ENCODE results near the gene GCN1.

The GCN1 gene

GRCh38 chr12:120103044-120103338 lies 91.5 kb downstream of the GCN1 start:
- DNase-seq (ENCODE audit: low read depth): no peak
- Histone ChIP-seq H3K4me3 (ENCODE audit: low read length) (no peak overlapping the region), H3K9ac (ENCODE audit: low read length) (no peak overlapping the region), H3K36me3 (ENCODE audit: control insufficient read depth, insufficient read depth, low read length, severe bottlenecking) (peaks cover 55% of the 10 kb centered on the region), H3K4me1 (ENCODE audit: control insufficient read depth, insufficient read depth, low read length) (peaks cover 16% of the 10 kb centered on the region), H3K27me3 (replicated peaks; ENCODE audit: control insufficient read depth, insufficient read depth, low read length) (no peaks in the 10 kb centered on the region), H3K9me3 (ENCODE audit: control insufficient read depth, low read length) (no peaks in the 10 kb centered on the region)

DNA sequence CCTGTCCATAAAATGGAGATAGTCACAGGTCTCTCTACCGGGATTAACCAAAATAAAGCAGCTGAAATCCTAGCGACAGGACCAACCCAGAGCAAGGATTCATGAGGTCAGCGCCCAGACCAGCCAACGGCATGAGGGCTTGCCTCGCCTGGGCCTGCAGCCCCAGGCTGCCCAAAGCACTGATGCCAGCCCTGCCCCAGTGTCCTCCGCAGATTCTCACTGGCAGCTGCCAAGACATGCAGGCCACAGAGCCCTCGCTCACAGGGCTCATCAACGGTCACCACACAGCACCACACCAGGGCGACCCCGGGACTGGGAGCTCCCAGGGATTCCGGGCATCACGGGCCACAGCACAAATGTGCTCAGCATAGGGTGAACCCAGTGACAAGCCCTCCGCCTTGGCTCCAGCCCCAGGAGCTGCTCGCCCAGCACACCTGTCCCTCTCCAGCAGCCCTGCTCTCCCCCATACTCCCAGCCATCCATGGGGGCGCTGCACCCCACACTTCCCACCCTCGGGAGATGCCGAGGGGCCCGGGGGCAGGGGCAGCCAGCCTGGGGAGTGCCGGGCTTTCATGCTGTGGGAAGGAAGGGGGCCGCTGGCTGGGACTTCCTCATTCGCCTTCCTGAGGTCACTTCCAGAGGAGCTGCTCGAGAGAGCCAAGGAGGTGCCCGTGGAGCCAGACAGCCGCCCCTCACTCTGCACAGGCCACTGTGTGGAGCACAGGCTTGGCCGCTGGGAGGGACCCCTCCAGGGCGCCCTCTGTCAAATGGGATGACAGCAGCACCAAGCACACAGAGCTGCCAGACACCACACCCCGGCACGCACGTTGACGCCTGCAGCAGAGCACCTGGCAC lies 92.1 kb downstream of the GCN1 start:
- H3K27me3 ChIP-seq (replicated peaks; ENCODE audit: control insufficient read depth, insufficient read depth, low read length): no peaks in the 10 kb centered on the region
- DNase-seq (ENCODE audit: low read depth): no peak
- H3K9ac ChIP-seq (ENCODE audit: low read length): no peak overlapping the region
- peaks cover 14% of the 10 kb centered on the region for H3K4me1 ChIP-seq (ENCODE audit: control insufficient read depth, insufficient read depth, low read length)
- H3K9me3 ChIP-seq (ENCODE audit: control insufficient read depth, low read length): no peaks in the 10 kb centered on the region
- H3K36me3 ChIP-seq (ENCODE audit: control insufficient read depth, insufficient read depth, low read length, severe bottlenecking): peaks cover 58% of the 10 kb centered on the region
- H3K4me3 ChIP-seq (ENCODE audit: low read length): no peak overlapping the region

- Histone ChIP-seq H3K36me3 (ENCODE audit: control insufficient read depth, insufficient read depth, low read length, severe bottlenecking) (peaks cover 60% of the 10 kb centered on the region), H3K27me3 (replicated peaks; ENCODE audit: control insufficient read depth, insufficient read depth, low read length) (no peaks in the 10 kb centered on the region), H3K9me3 (ENCODE audit: control insufficient read depth, low read length) (no peaks in the 10 kb centered on the region), H3K9ac (ENCODE audit: low read length) (no peak overlapping the region), H3K4me3 (ENCODE audit: low read length) (no peak overlapping the region), H3K4me1 (ENCODE audit: control insufficient read depth, insufficient read depth, low read length) (peaks cover 14% of the 10 kb centered on the region)
- DNase-seq (ENCODE audit: low read depth): no peak
Measured at GRCh38 chr12:120101617-120102016, 92.9 kb downstream of the GCN1 start.

GRCh38 chr12:120101182-120101581 lies 93.3 kb downstream of the GCN1 start:
- no peak overlapping the region for H3K9ac ChIP-seq (ENCODE audit: low read length)
- no peaks in the 10 kb centered on the region for H3K27me3 ChIP-seq (replicated peaks; ENCODE audit: control insufficient read depth, insufficient read depth, low read length)
- peaks cover 14% of the 10 kb centered on the region for H3K4me1 ChIP-seq (ENCODE audit: control insufficient read depth, insufficient read depth, low read length)
- DNase-seq (ENCODE audit: low read depth): no peak
- no peaks in the 10 kb centered on the region for H3K9me3 ChIP-seq (ENCODE audit: control insufficient read depth, low read length)
- no peak overlapping the region for H3K4me3 ChIP-seq (ENCODE audit: low read length)
- H3K36me3 ChIP-seq (ENCODE audit: control insufficient read depth, insufficient read depth, low read length, severe bottlenecking): peaks cover 64% of the 10 kb centered on the region

DNA sequence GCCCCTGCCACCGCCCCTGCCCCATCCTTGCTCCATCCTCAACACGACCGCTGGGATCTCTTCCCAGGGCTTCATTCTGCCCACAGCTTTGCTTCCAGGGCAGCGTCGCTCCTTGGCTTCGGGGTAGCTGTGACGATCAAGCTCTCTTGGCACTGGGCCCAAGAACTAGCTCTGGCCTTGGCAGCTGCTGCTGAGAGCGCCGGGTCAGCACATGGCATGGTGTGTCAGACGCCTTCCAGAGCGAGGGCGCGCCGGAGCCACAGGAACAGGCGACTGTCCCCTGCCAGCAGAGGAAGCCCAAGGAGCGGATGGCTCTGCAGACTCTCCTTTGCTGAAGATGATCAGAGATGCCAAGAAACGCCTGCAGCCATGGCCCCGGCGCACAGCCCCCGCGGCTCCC lies 93.9 kb downstream of the GCN1 start:
- peaks cover 70% of the 10 kb centered on the region for H3K36me3 ChIP-seq (ENCODE audit: control insufficient read depth, insufficient read depth, low read length, severe bottlenecking)
- no peak for DNase-seq (ENCODE audit: low read depth)
- peaks cover 14% of the 10 kb centered on the region for H3K4me1 ChIP-seq (ENCODE audit: control insufficient read depth, insufficient read depth, low read length)
- H3K9ac ChIP-seq (ENCODE audit: low read length): no peak overlapping the region
- no peaks in the 10 kb centered on the region for H3K9me3 ChIP-seq (ENCODE audit: control insufficient read depth, low read length)
- H3K4me3 ChIP-seq (ENCODE audit: low read length): no peak overlapping the region
- no peaks in the 10 kb centered on the region for H3K27me3 ChIP-seq (replicated peaks; ENCODE audit: control insufficient read depth, insufficient read depth, low read length)

DNA sequence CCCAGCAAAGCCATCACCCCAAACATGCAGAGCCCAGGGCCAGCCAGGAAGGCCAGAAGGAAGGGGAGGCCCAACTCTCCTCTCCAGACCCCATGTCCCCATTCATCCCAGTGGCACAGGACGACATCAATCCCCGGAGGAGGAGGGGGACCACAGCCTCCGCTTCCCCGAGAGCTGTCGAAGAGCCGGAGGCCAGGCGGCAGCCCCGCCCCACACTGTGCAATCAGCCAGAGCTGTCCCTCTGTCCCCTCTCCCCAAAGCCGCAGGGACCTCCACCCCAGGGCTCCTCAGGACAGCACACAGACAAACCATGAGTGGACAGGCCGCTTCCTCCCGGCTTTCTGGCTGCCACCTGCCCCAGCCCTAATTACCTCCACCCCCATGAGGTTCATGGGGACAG lies 94.8 kb downstream of the GCN1 start:
- Histone ChIP-seq H3K36me3 (ENCODE audit: control insufficient read depth, insufficient read depth, low read length, severe bottlenecking) (peaks cover 68% of the 10 kb centered on the region), H3K9me3 (ENCODE audit: control insufficient read depth, low read length) (no peaks in the 10 kb centered on the region), H3K4me3 (ENCODE audit: low read length) (no peak overlapping the region), H3K4me1 (ENCODE audit: control insufficient read depth, insufficient read depth, low read length) (peaks cover 14% of the 10 kb centered on the region), H3K9ac (ENCODE audit: low read length) (no peak overlapping the region), H3K27me3 (replicated peaks; ENCODE audit: control insufficient read depth, insufficient read depth, low read length) (no peaks in the 10 kb centered on the region)
- DNase-seq (ENCODE audit: low read depth): no peak

DNA sequence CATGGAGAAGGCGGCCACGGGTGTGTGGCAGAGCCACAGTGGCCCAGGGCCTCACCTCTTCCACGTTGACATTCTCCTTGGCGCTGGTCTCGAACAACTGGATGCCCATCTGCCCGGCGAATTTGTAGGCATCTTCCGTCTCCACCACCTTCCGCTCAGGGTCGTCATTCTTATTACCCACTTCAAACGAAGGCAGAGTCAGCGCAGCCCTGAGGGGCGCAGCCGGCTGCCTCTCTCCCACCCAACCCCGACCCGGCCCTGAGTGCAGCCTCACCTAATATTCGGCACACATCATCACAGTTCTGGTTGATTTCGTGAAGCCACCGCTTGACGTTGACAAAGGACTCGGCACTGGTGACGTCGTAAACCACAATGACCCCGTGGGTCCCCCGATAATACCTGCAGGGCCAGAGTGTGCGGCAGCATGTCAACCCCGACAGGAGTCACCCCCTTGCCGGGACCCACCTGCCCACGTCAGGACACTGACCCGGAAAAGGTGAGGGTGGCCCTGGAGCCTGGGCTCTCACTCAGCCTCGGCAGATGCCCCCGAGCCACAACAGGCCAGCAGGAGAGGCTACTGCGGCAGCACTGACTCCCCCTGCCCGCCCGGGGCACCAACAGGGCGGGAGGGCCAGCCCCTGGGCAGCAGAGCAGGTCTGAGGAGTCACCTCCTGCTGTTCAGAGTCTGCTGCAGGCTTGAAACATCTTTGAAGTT lies 95.6 kb downstream of the GCN1 start:
- Histone ChIP-seq H3K4me1 (ENCODE audit: control insufficient read depth, insufficient read depth, low read length) (peaks cover 14% of the 10 kb centered on the region), H3K36me3 (ENCODE audit: control insufficient read depth, insufficient read depth, low read length, severe bottlenecking) (peaks cover 68% of the 10 kb centered on the region), H3K4me3 (ENCODE audit: low read length) (no peak overlapping the region), H3K9ac (ENCODE audit: low read length) (no peak overlapping the region), H3K27me3 (replicated peaks; ENCODE audit: control insufficient read depth, insufficient read depth, low read length) (no peaks in the 10 kb centered on the region), H3K9me3 (ENCODE audit: control insufficient read depth, low read length) (no peaks in the 10 kb centered on the region)
- DNase-seq (ENCODE audit: low read depth): no peak

DNA sequence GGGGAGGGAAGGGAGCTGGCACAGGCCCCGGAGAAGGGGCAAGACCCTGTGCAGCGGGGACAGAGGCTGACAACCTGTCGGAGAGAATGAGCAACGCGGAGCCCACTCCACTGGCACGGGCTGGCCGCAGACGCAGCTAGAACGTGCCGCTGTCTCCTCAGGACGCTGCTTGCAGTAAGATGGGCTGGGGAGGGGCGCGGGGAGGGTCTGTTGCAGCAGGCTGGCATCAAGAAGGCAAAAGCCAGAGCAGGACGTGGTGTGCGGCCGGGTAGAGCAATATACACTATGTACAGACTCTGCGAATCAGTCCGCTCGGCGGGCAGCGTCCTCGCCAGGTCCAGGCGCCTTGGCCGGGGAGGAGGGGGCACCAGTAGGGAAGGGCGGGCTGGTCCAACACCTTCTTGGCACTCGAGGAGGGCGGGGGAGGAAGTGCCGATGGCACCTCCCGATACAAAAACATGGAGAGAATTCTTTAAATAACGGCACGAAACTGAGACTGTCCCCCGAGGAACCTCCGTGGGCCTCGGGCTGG lies 97.8 kb downstream of the GCN1 start:
- peaks cover 54% of the 10 kb centered on the region for H3K36me3 ChIP-seq (ENCODE audit: control insufficient read depth, insufficient read depth, low read length, severe bottlenecking)
- no peaks in the 10 kb centered on the region for H3K9me3 ChIP-seq (ENCODE audit: control insufficient read depth, low read length)
- no peak for DNase-seq (ENCODE audit: low read depth)
- peaks cover 14% of the 10 kb centered on the region for H3K4me1 ChIP-seq (ENCODE audit: control insufficient read depth, insufficient read depth, low read length)
- H3K27me3 ChIP-seq (replicated peaks; ENCODE audit: control insufficient read depth, insufficient read depth, low read length): no peaks in the 10 kb centered on the region
- no peak overlapping the region for H3K4me3 ChIP-seq (ENCODE audit: low read length)
- H3K9ac ChIP-seq (ENCODE audit: low read length): no peak overlapping the region

DNA sequence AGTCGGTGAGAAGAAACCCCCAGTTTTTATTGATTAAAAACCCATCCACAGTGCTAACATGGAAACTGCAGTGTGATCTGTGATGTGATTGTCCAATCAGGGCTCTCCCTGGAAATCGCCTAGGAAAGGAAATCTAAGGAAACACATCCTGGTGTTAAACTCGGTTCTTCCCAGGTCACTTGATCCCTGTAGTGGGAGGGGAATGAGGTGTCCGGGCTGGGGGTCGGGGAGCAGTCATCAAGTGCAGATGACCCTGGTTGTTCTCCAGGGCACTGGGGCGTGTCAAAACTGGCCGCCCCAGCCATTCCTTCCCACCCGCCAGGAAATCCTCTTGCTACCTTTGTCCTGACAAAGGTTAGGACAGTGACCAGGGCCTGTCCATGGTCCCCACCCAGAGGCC lies 98.8 kb downstream of the GCN1 start:
- no peak overlapping the region for H3K4me3 ChIP-seq (ENCODE audit: low read length)

GRCh38 chr12:120095331-120095730 lies 99.2 kb downstream of the GCN1 start:
- peaks cover under 1% of the 10 kb centered on the region for H3K4me1 ChIP-seq (ENCODE audit: control insufficient read depth, insufficient read depth, low read length)

More for the DNA sequence above, 98.8 kb downstream of the GCN1 start:
- Histone ChIP-seq H3K36me3 (ENCODE audit: control insufficient read depth, insufficient read depth, low read length, severe bottlenecking) (peaks cover 55% of the 10 kb centered on the region), H3K4me1 (ENCODE audit: control insufficient read depth, insufficient read depth, low read length) (peaks cover 4% of the 10 kb centered on the region), H3K27me3 (replicated peaks; ENCODE audit: control insufficient read depth, insufficient read depth, low read length) (no peaks in the 10 kb centered on the region), H3K9ac (ENCODE audit: low read length) (no peak overlapping the region), H3K9me3 (ENCODE audit: control insufficient read depth, low read length) (no peaks in the 10 kb centered on the region)
- DNase-seq (ENCODE audit: low read depth): no peak

DNA sequence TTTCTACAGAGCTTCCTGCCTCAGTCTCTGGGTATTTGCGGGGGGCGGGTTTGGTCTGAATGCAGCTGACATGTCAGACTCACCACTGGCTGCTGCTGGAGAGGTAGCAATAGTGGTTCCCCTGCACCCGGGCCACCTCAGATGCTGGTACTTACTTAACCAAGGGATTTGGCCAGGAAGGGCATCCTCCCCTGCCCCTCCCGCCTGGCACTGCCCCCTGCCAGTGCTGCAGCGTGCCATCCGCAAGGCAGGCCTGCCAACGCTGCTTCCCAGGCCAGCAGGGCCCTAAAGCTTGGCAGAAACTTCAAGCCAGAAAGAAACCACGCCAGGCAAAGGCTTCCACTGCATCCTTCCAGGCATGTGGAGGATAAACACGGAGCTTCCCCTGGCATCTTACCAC lies 100.0 kb downstream of the GCN1 start:
- Histone ChIP-seq H3K9ac (ENCODE audit: low read length) (no peak overlapping the region), H3K9me3 (ENCODE audit: control insufficient read depth, low read length) (no peaks in the 10 kb centered on the region), H3K27me3 (replicated peaks; ENCODE audit: control insufficient read depth, insufficient read depth, low read length) (no peaks in the 10 kb centered on the region), H3K4me3 (ENCODE audit: low read length) (no peak overlapping the region), H3K4me1 (ENCODE audit: control insufficient read depth, insufficient read depth, low read length) (no peaks in the 10 kb centered on the region), H3K36me3 (ENCODE audit: control insufficient read depth, insufficient read depth, low read length, severe bottlenecking) (peaks cover 49% of the 10 kb centered on the region)
- no peak for DNase-seq (ENCODE audit: low read depth)

More at GRCh38 chr12:120095331-120095730, 99.2 kb downstream of the GCN1 start:
- no peak overlapping the region for H3K4me3 ChIP-seq (ENCODE audit: low read length)
- H3K27me3 ChIP-seq (replicated peaks; ENCODE audit: control insufficient read depth, insufficient read depth, low read length): no peaks in the 10 kb centered on the region
- peaks cover 54% of the 10 kb centered on the region for H3K36me3 ChIP-seq (ENCODE audit: control insufficient read depth, insufficient read depth, low read length, severe bottlenecking)
- no peaks in the 10 kb centered on the region for H3K9me3 ChIP-seq (ENCODE audit: control insufficient read depth, low read length)
- H3K9ac ChIP-seq (ENCODE audit: low read length): no peak overlapping the region
- no peak for DNase-seq (ENCODE audit: low read depth)
